Pons (tissue), 1 donor: ENCODE data around the gene NRXN3.
A peak's percentile ranks its signal among the peaks of the same experiment; 100 is the strongest.
"Not testable (repeated sequence)": the region's sequence is repeated elsewhere in the genome, so short reads cannot be mapped to it uniquely, and the experiment has no call there.

ENCODE experiments used
- DNase-seq: peaks from one replicate; pipeline ENCODE4 v3.0.0-alpha.2; 2016; ENCODE audit warnings: low spot score

NRXN3 gene

DNA sequence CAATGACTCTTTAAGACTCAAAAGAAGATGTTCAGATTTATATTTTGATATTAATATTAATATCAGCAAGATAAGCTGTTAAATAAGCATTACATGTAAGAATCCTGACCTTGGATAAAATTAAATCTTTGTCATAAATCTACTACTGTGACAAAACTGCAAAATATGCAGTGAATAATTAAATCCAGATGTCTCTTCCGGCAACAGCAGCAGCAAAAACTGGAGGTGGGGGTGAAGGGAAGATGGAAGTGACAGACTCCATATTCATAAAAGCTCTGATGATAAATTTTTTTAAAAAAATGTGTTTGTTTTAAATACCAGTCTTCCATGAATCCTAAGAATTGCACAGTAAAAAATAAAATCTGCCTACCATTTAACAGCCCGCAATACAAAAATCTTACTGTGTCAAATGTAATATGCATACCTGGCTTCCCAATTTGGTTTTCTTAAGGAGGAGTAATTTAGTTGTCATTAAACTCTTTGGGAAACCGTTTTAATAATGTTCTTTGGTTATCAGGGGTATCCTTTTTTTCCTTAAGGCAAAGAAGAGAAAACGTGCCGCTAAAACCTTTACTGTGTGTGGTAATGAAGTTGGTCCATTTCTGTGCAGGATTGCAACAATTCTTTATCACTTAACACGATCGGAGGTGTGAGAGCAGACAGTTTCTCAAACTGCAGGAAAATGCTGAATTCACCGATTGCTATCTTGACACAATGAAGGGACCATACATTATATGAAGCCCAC, 1562.9 kb downstream of the NRXN3 start:
- no peak for DNase-seq

DNA sequence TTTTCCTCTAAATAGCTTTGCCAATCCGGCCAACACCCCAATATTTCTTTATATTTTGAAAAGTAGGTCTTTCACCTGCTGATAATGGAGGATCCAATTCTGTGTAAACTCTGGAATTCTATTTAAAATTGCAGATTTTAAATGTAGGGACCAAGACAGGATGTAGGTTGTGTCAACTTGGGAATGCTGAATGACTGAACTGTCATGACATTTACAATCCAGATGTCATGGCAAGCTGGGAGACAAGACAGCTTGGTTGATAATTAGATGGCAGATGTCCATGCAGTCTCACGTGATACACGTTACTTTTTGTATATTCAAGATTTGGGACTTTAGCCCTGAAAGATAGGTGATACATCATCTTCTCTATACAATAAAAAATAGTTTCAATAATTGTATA, 1564.0 kb downstream of the NRXN3 start:
- no peak for DNase-seq

DNA sequence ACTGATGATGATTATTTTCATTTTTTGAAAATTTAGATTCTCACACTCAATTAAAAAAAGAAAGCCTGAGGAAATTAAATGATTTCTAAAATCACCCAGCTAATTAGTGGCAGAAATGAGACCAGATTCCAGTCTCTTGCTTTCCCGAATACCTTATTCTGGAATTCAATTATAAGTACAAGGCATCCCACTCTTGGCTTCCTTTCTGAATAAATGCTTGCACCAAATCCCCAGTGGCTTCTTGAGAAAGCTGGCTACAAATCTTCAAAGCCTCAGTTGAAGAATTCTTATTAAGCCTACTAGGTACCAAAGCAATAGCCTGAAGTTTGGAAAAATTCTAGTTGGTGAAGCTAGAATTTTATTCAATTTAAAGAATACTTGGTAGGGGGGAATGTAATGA, 1564.5 kb downstream of the NRXN3 start:
- no peak for DNase-seq

DNA sequence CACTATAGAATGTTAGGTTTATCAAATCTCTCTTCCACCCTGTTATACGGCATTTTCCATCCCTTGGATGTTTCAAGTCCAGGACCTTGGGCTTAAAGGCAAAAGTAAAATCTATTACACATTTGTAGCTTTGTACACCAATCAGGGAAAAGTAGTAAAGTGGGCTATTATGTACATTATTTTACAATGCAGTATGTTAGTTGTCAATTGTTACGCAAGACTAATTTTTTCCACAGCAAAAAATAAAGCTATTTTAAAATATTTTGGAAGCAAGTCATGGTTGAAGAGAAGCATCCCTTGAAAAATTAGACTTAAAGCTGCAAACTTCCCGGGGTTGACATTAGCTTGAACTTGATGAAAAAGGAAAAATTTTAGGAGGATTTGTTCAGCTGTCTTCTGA, 1564.9 kb downstream of the NRXN3 start:
- DNase-seq, result no peak

DNA sequence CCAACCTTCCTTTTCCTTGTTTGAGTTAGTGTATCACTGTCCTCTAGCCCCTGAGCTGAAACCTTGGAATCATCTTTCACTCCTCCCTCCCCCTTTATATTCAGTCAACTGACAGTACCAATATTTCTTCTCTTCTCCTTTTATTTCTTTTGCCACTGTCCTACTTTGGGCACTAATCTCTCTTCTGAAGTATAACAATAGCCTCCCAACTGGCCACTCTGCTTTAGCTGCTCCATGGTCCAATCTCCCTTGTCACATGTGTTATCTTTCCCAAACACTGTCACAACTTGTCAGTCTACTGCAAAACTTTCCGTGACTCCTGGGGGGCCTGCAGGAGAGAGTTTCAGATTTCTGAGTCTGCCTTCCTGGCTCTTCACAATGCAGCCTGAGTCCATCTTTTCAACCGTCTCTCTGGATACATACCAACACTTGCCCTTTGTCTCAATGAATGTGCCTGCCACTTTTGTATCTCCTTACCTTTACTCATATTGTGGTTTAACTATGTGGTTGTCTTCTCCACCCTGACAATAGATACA, 1570.0 kb downstream of the NRXN3 start:
- DNase-seq, result no peak

DNA sequence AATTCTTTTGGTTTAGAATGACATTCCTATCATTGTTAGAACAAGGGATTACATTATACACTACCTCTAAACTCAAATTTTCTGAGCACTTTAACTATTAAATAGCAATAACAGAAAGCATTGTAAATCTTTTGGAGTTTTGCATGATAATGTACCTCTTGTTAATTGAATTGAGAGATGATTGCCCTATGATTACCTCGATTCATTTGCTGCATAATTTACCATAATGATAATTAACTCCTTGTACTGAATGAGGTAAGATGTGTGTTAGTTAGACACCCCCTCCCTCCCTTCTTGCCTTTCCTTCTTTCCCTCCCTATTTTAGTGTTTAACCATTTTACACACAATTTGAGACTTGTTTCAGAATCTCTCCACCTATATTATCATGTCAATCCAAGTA, 1572.0 kb downstream of the NRXN3 start:
- no peak for DNase-seq

DNA sequence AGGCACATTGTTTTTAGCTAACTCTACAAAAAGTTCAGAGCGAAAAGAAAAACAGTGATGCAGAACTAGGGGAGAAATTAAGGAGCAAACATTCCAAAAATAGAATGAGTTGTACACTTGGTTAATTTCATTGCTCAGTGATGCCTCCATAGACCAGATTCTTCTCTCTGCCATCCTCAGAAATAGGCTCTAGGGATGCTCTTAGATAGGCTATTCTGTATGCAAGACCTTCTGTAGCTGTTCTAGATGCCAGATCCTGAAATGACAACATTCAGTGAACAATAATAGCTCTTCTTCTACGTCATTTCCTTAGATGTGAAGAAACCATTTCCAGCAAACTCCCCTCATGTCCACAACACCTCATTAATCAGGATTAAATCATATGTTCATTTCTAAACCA, 1574.9 kb downstream of the NRXN3 start:
- no peak for DNase-seq

DNA sequence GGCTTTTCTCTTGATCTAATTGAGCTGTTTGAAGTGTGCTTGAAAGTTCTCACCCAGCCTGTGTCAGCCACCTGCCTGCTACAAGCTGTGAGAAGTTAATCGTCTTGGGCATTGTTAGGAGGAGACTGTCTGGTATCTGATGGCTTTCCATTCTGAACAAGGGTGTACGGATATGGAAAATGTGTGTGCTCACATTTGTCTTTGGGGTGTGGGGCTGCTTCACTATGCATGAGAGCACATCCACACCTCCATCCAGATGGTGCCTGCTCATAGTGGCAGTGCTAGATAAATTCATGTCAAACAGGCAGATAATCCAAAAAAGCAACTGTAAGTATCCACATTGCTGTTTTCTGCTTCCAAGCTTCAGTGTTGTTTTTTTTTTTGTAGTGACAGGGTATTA, 1578.9 kb downstream of the NRXN3 start:
- no peak for DNase-seq

DNA sequence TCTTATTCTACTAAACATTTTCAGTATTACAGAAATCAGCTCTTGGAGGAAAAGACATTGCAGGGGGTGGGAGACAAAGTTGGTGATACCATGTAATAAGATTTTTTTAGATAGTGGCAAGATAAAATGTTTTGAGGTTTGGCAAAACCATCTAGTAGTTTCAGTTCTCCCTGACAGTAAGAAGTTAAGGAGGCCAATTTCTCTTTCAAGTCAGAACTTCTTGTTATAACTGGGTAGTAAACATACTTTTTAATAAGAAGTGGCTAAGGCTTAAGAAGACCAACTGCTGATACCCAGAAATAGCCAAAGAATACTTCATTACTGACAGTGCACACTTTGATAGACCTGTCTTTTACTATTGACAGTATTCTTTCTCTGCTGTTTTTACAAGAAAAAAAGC, 1588.8 kb downstream of the NRXN3 start:
- DNase-seq, result no peak

DNA sequence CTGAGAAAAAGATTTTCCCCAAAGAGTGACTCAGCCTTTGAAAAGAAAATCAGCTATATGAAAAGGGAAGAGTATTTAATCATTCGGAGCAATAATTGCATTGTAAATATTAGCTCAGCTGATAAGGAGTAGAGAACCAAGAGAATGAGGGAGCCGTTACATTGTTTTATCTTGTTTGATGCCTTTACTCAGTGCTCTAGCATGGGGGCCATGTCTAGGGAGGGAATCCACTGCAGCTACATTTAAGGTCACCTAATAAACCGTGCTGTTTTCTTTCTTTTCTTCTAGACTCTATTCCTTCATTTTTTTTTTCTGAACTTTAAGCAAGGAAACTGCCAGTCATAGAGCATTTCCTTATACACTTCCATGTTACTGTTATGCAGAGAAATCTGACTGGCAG, 1594.2 kb downstream of the NRXN3 start:
- DNase-seq, result no peak

DNA sequence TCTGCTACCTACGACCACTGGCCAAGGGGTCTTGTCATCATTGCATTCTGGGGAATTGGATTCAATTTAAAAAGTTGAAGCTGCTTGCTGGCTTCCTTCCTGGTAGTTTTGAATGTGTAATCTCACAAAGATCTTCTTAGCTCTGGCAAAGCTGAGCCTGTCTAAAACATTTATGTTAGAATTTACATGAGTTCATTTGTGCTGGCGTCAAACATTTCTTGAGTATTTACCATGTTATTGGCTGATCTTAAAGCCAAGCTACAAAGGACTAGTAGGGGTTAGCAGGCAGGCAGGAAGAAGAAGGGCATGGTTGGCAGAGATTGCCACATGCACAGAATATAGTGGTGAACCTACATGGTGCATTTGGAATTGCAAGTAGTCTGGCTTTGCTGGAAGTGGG, 1596.3 kb downstream of the NRXN3 start:
- no peak for DNase-seq

DNA sequence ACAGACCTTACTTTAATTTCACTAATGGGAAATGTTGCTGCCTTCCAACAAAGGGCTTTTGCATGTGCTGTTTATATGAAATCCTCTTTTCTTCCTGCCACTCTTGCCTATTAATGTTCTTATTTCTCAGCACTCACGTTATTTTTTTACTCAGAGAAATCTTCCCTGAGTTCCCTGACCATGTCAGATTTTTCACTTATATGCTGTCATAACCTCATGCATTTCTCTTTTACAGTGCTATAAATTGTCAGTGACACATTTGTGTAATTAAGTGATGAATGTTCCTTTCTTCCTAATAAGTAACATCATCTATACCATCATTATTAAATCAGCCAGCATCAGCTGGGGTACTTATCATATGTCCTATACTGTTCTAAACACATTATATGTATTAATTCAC, 1597.1 kb downstream of the NRXN3 start:
- DNase-seq, result no peak

DNA sequence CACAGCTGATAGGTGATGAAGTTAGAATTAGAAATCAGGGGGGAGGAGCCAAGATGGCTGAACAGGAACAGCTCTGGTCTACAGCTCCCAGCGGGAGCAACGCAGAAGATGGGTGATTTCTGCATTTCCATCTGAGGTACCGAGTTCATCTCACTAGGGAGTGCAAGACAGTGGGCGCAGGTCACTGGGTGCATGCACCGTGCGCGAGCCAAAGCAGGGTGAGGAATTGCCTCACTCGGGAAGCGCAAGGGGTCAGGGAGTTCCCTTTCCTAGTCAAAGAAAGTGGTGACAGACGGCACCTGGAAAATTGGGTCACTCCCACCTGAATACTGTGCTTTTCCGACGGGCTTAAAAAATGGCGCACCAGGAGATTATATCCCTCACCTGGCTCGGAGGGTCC, 1597.5 kb downstream of the NRXN3 start:
- not testable (repeated sequence) for DNase-seq

DNA sequence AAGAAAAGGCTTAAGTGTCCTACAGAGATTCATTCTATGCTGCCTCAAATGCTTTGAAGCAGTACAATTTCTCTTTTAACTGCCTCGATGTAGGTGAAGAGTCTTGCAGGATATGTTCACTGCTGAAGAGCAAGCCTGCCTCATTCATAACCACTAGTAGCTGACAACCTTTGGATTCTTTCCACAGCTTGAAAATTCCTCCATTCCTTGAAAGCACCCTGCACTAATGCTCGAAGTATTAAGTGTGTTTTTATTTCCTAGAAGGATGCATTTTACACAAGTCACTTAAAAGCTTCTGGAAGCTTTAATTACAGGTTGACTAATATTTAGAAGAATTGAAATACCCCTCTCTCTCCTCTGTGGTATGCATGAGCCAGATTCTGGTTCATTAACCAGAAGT, 1611.7 kb downstream of the NRXN3 start:
- DNase-seq, result no peak

DNA sequence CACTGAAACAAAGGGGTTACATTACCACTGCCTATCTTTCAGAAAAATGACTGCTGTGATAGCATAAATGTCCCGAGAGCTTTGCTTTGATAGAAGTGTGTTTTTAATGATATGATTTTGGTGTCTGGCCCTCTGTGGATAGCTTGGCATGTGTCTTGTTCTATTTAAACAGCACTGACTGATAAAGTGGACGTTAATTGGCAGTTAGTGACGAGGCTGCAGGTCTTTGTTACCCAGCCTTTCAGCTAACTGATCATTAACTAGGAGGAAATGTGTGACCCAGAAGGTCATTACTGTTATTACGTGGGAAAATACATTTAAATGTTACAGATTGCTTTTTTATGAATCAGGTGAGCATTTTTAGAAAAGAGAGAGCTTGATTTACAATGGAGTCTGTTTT, 1612.9 kb downstream of the NRXN3 start:
- no peak for DNase-seq

DNA sequence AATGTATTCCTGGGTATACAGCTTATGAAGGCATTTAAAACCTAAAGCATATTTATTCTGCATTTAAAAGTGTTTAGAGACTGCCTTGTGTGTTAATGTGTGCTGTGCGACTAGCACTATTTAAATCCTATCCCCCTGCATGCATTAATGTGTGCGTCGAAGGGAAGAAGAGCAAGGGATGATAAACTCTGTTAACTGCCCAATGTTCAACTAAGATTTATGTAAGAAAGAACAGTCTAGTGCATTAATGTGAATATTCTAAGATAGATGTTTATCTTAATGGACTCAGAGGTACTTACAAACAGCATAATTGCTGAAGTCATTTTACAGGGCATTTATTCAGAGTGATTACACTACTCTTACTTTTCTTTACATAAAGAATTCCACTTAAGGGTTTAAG, 1616.3 kb downstream of the NRXN3 start:
- no peak for DNase-seq

DNA sequence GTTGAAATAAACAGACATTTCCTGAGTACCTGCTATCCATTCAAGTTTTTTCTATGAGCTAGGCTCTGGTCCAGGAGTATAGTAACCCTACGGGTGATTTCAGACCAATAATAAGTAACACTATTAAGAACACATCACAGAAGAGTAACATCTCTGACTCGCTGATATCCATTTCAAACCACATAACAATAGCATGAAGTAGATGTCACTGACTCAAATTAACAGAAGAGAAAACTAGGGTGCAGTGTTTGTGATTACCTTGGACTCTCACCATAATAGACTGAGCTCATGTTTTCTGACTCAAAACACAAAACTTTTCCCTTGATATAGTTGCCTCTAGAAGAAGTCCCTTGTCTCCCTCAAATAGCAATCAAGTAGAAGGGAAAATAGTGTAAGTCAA, 1618.2 kb downstream of the NRXN3 start:
- no peak for DNase-seq

DNA sequence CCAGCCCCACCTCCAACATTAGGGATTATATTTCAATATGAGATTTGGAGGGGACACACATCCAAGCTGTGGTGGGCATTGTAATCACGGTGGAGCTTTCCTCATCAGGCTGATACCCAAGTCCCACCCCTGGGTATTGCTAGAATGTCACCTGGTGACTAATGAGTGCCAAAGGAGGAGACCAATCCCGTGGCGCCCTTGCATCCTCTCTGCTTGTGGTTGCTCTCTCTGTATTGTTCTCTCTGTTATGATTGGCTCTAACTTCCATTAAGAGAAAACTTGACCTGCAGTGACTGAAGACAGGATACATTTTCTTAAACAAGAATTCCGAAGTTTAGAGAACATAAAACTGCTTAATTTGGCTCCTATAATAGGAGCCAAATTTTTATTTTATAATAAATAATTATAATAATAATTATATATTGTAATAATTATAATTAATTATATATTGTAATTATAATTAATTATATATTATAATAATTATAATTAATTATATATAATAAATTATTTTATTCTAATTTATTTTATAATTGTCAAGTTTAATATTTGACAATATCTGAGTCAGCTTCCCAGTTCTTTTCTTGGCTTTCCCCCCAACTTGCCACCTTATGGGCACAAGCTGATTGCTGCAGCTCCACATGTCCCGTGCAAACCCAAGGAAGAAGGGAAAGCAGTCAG, 1621.0 kb downstream of the NRXN3 start:
- no peak for DNase-seq

DNA sequence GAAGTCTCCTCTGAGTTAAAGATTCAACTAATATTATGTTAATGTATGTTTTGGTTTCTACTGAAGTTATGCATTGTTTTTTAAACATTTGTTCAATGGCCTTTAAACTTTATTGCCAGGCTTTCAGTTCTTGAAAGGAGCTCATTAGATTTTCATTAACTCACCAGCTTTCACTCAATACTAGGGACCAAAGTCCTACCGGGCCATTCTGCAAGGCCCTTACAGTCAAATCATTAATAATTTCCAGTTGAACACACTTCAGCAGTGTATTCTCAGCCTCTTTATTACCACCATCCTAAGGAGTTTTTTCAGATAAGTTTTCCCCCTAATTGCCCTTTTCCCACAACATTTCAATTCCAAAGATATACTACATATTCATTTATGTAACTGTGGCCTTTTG, 1631.9 kb downstream of the NRXN3 start:
- DNase-seq, result no peak

DNA sequence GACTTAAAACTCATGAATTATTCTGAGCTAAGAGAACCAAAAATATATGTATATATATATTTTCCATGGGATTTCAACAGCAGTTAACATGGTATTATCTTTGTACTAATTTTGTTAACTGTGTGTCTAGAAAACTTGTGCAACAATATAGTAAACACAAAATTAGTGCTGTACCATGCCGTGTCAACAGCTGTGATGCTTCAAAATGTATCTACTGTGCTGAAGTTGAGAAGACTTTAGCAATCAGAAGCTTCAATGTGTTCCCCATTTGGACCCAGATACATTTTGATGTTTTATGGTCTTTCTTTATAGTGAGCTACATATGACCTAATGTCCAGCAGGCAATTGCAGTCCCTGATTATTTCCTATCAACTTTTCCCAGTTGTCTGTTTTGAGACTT, 1635.5 kb downstream of the NRXN3 start:
- DNase-seq, result no peak

DNA sequence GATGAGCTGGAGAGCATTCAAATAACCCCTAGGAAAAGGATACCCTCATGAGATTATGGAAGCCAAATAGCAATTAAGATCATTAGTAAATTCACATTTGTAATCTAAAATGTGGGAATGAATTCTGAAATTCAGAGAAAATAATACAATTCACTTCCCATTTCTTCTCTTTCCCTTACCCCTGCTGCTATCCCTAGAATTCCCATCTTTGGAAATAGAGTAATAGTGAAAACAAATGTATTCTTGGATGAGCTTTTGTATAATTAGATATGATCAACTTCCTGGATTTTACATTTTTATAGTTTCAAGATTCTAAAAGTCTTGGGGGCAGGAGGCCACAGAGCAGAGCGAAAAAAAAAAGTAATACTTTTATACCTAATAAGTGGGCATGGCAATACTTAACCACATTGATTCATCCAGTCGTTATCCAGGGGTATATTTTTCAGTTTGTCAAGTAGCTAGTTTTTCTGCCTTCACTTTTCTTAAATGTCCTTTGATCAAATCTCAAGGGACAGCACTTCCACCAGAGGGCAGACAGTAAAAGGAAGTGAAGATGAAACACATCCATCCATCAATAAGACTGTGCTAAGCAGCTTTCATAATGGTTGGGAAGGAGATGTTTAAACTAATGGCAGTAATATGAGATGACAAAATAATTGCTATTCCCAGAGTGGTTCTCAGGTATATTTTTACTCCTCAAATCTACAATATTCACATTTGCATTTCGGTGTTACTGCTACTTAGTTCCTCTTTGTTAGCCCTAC, 1639.9 kb downstream of the NRXN3 start:
- DNase-seq, result peak; percentile 86

DNA sequence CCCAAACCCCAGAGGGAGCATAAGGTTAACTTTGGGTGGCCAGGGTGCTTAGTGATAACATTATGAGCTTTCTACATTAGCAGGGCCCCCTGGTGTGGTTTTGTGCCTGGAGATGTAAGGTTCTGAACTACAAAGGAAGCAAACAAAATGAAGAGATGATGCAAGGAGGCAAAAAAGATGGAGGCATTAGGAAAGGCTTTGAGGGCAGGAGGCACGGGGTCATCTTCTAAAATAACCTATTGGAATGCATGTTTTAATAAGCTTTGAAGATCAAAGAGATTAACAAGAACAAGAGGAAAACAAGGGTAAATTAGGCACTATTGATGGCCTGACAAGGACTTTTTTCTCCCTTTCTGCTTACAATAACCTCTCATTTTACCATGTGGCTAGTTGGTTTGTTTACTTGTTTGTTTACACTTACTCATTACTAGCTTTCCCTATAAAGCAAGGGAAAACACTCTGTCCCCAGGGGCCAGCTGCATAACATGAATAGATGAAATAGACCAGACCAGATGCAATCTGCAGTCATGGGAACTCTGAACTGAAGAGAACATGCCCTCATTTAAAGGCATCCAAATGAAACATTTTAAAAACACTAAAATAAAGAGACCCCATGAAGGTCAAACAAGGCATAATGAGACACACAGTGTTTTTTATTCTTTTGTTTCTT, 1650.8 kb downstream of the NRXN3 start:
- DNase-seq, result no peak
